AG09309 (cell line): Measurements from ENCODE around the gene HMG20B.

Experiments
- DNase-seq: peaks from one replicate; pipeline ENCODE4 v3.0.0-alpha.2; 2010; ENCODE audit warnings: low read depth
- H3K4me3 ChIP-seq: 2 replicates; pipeline ENCODE4 v1.5.1; 2011; ENCODE audit warnings: mild to moderate bottlenecking, low read depth, low read length, moderate library complexity; ENCODE audit not compliant: control insufficient read depth
- CTCF ChIP-seq: IDR thresholded peaks from 2 replicates; pipeline ENCODE4 v1.5.1; 2011; ENCODE audit warnings: mild to moderate bottlenecking, low read depth, low read length, inconsistent platforms; ENCODE audit not compliant: insufficient read depth, control insufficient read depth; ENCODE audit errors: missing control alignments

The HMG20B gene

GRCh38 chr19:3604987-3605343 is 32.2 kb downstream of the HMG20B start:
- no peak for DNase-seq
- TF ChIP-seq CTCF: no peak
- H3K4me3 ChIP-seq: no peak overlapping the region

DNA sequence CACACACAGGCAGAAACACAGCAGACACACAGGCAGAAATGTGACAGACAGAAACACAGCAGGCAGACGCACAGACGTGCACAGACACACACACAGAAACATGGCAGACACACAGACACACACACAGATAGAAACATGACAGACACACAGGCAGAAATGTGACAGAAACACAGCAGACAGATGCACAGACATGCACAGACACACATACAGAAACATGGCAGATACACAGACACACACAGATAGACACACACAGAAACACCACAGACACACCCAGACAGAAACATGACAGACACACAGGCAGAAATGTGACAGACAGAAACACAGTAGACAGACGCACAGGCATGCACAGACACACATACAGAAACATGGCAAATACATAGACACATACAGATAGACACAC is 32.6 kb downstream of the HMG20B start:
- TF ChIP-seq CTCF: no peak
- no peak overlapping the region for H3K4me3 ChIP-seq
- DNase-seq: no peak

DNA sequence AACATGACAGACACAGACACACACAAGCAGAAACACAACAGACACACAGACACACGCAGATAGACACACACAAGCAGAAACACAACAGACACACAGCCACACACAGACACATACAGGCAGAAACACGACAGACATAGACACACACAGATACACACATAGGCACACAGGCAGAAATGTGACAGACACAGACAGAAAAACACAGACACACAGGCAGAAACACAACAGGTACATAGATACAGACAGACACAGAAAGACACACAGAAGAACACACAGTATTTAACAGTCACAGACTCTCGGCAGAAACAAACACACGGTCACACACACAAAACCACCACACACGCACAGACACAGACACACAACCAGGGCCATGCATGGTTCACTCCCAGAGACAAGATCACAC is 33.0 kb downstream of the HMG20B start:
- no peak for DNase-seq
- no peak for TF ChIP-seq CTCF
- H3K4me3 ChIP-seq: peak overlapping the region; percentile 44

DNA sequence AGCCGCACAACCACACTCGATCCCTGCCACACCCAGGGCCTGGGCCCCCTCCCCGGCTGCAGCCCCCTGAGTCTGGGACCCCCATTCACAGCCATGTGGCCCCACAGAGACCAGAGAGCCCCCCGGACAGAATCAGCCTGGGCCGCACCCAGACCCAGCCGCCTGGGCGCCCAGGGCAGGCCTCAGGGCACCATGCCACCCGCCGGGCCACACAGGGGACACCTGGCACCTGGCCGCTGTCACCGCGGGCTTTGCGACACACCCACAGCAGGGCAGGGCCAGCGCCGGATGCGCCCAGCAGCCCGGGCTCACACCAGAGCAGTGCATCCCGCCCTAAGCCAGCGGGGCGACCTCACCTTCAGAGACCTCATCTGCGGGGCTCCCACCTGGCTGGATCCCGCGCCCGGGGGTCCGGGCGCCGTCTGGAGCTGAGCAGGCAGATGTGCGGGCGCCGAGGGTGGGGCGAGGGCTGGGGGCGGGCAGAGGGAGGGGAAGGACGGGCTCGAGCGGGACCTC is 33.5 kb downstream of the HMG20B start:
- DNase-seq: no peak
- H3K4me3 ChIP-seq: peak overlapping the region; percentile 44
- no peak for TF ChIP-seq CTCF

DNA sequence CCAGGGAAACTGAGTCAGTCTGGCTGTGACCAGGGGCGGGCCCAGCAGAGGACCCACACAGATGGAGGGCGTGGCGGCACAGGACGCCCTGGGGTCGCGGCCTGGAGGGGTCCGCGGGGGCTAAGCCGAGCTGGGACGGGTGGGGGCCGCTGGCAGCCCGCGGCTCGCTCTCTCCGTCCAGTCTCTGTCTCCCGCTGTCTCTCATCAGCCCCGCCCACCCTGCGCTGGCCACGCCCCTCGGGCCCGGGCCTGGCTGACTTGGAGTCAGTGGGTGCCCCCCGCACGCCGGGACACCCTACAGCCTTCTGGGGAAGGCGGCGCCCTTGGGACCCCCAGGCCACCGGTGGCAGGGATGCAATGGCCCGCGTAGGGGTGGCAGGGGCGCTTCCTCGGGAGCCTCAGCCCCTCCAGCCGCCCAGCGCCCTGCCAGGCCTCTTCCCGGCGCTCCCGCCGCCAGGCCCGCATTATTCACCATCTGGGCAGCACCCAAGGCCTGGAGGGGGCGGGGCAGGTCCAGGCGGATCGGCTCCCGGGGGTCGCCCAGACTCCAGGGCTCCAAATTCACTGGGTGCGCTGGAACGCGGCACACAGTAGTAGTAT is 34.0 kb downstream of the HMG20B start, which contains the start of gene TBXA2R:
Gene TBXA2R (minus strand): TSS at position 186 of the 600 bp plus-strand sequence. CDS start 6,241 bp downstream, outside the sequence.
- TF ChIP-seq CTCF: no peak
- no peak for DNase-seq
- H3K4me3 ChIP-seq: peak within 1 kb of the TSS; percentile 44

GRCh38 chr19:3607303-3608078 is 34.7 kb downstream of the HMG20B start:
- TF ChIP-seq CTCF: no peak
- DNase-seq: no peak
- peak overlapping the region; percentile 44 for H3K4me3 ChIP-seq
